ENCODE results near the gene SOX9. TPM values are rescaled to one million over a fixed set of nuclear protein-coding genes. Genes with fewer than 3 reads are reported as not detected.

The SOX9 gene
- total RNA-seq, 1 donor = 6.5 TPM

DNA sequence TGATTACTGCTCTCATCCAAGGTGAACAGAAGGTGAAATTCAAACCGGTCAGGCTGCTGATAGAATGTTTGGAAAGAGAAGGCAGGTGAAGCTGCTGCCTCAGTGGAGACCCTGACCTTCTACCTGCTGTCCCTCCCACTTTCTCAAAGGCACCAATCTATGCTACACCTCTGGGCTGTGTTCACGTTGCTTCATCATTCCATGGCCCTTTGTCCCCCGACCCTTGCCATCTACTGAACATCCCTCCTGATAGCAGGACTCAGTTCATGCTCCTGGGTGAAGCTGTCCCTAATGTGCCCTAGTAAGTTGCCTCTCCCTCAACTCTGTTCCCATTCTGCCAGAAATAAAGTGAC, 44.2 kb upstream of the SOX9 start:
- TF ChIP-seq, protein P1, sequence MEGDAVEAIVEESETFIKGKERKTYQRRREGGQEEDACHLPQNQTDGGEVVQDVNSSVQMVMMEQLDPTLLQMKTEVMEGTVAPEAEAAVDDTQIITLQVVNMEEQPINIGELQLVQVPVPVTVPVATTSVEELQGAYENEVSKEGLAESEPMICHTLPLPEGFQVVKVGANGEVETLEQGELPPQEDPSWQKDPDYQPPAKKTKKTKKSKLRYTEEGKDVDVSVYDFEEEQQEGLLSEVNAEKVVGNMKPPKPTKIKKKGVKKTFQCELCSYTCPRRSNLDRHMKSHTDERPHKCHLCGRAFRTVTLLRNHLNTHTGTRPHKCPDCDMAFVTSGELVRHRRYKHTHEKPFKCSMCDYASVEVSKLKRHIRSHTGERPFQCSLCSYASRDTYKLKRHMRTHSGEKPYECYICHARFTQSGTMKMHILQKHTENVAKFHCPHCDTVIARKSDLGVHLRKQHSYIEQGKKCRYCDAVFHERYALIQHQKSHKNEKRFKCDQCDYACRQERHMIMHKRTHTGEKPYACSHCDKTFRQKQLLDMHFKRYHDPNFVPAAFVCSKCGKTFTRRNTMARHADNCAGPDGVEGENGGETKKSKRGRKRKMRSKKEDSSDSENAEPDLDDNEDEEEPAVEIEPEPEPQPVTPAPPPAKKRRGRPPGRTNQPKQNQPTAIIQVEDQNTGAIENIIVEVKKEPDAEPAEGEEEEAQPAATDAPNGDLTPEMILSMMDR (IDR thresholded peaks at IDR 0.05; ENCODE audit: extremely low read depth, low read depth, low read length) = no peak
- no peak for DNase-seq (ENCODE audit: insufficient read length, low spot score, missing footprints)
- H3K4me3 ChIP-seq (ENCODE audit: insufficient read depth, low read length) = no peak overlapping the region
- H3K27ac ChIP-seq (ENCODE audit: low read depth, low read length) = no peak overlapping the region
- H3K4me2 ChIP-seq (ENCODE audit: insufficient read depth, low read length) = no peak overlapping the region
- no peak overlapping the region for H2AFZ ChIP-seq (ENCODE audit: low read length)
- H3K27me3 ChIP-seq (ENCODE audit: insufficient read depth, low read length) = peaks cover 12% of the 10 kb centered on the region
- no peaks in the 10 kb centered on the region for H3K4me1 ChIP-seq (ENCODE audit: insufficient read depth, low read length)
- H3K36me3 ChIP-seq (ENCODE audit: insufficient read depth, low read length) = no peaks in the 10 kb centered on the region
- no peaks in the 10 kb centered on the region for H4K20me1 ChIP-seq (ENCODE audit: insufficient read depth, low read length)
- no peaks in the 10 kb centered on the region for H3K9me3 ChIP-seq (ENCODE audit: low read depth, low read length)
- no peaks in the 10 kb centered on the region for H3K79me2 ChIP-seq (ENCODE audit: insufficient read depth, low read length)

DNA sequence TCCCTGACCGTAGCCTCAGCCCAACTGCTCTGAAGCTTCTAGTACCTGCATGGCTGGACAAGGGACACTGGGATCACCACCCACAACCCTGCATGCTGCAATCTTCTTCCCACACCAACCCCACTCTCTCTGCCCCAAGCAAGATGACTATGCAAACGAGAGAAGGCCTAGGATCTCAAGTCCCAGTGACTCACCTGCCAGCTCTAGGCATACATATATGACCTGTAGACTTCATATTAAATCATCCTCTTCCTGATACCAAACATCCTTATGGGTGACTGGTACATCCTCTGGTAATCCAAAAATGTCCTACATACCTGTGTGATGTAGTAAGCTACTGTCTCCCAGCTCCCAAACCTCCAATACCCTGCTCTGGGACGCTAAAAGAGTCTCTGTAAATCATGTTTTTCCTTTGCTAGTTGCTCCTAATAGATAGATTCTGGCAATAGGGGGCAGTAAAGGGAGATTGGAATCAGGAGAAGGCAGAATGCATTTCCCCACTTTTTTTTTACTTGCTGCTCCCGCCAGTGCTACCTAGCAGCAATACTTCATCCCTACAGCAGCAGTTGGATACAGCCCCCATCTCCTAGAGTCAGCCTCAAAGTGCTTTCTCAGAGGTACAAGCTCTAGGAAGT, 43.4 kb upstream of the SOX9 start:
- DNase-seq (ENCODE audit: insufficient read length, low spot score, missing footprints) = no peak
- Histone ChIP-seq H3K79me2 (ENCODE audit: insufficient read depth, low read length) (no peaks in the 10 kb centered on the region), H3K9me3 (ENCODE audit: low read depth, low read length) (no peaks in the 10 kb centered on the region), H3K4me1 (ENCODE audit: insufficient read depth, low read length) (no peaks in the 10 kb centered on the region), H3K27ac (ENCODE audit: low read depth, low read length) (no peak overlapping the region), H3K27me3 (ENCODE audit: insufficient read depth, low read length) (peaks cover 11% of the 10 kb centered on the region), H3K36me3 (ENCODE audit: insufficient read depth, low read length) (no peaks in the 10 kb centered on the region), H2AFZ (ENCODE audit: low read length) (no peak overlapping the region), H3K4me2 (ENCODE audit: insufficient read depth, low read length) (no peak overlapping the region), H4K20me1 (ENCODE audit: insufficient read depth, low read length) (no peaks in the 10 kb centered on the region), H3K4me3 (ENCODE audit: insufficient read depth, low read length) (no peak overlapping the region)
- TF ChIP-seq, protein P1 (IDR thresholded peaks at IDR 0.05; ENCODE audit: extremely low read depth, low read depth, low read length) = peak; percentile 34

GRCh38 chr17:72079700-72080099, 41.1 kb upstream of the SOX9 start:
- H3K4me1 ChIP-seq (ENCODE audit: insufficient read depth, low read length) = no peaks in the 10 kb centered on the region
- TF ChIP-seq, protein P1 (IDR thresholded peaks at IDR 0.05; ENCODE audit: extremely low read depth, low read depth, low read length) = no peak
- no peak overlapping the region for H2AFZ ChIP-seq (ENCODE audit: low read length)
- H3K9me3 ChIP-seq (ENCODE audit: low read depth, low read length) = no peaks in the 10 kb centered on the region
- no peaks in the 10 kb centered on the region for H3K36me3 ChIP-seq (ENCODE audit: insufficient read depth, low read length)
- no peak overlapping the region for H3K4me2 ChIP-seq (ENCODE audit: insufficient read depth, low read length)
- peaks cover 12% of the 10 kb centered on the region for H3K27me3 ChIP-seq (ENCODE audit: insufficient read depth, low read length)
- no peaks in the 10 kb centered on the region for H4K20me1 ChIP-seq (ENCODE audit: insufficient read depth, low read length)
- no peak for DNase-seq (ENCODE audit: insufficient read length, low spot score, missing footprints)
- no peaks in the 10 kb centered on the region for H3K79me2 ChIP-seq (ENCODE audit: insufficient read depth, low read length)
- no peak overlapping the region for H3K27ac ChIP-seq (ENCODE audit: low read depth, low read length)
- no peak overlapping the region for H3K4me3 ChIP-seq (ENCODE audit: insufficient read depth, low read length)

DNA sequence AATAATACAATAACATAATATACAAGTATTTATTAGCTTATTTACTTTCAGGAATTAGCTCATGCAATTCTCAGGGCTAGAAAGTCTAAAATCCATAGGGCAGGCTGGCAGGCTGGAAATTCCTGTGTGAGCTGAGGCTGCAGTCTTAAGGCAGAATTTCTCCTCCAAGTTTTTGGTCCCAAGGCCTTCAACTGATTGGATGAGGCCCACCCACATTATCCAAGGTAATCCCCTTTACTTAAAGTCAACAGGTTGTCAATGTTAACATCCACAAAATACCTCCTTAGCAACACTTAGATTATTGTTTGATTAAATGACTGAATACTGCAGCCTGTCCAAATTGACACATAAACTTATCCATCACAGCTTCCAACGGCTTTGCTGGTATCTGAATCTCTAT, 32.9 kb upstream of the SOX9 start:
- Histone ChIP-seq H3K9me3 (ENCODE audit: low read depth, low read length) (no peaks in the 10 kb centered on the region), H3K27ac (ENCODE audit: low read depth, low read length) (no peak overlapping the region), H3K4me1 (ENCODE audit: insufficient read depth, low read length) (no peaks in the 10 kb centered on the region), H4K20me1 (ENCODE audit: insufficient read depth, low read length) (no peaks in the 10 kb centered on the region), H3K36me3 (ENCODE audit: insufficient read depth, low read length) (no peaks in the 10 kb centered on the region), H3K4me3 (ENCODE audit: insufficient read depth, low read length) (no peak overlapping the region), H2AFZ (ENCODE audit: low read length) (no peak overlapping the region), H3K27me3 (ENCODE audit: insufficient read depth, low read length) (peaks cover 39% of the 10 kb centered on the region), H3K79me2 (ENCODE audit: insufficient read depth, low read length) (no peaks in the 10 kb centered on the region), H3K4me2 (ENCODE audit: insufficient read depth, low read length) (no peak overlapping the region)
- DNase-seq (ENCODE audit: insufficient read length, low spot score, missing footprints) = no peak
- TF ChIP-seq, protein P1 (IDR thresholded peaks at IDR 0.05; ENCODE audit: extremely low read depth, low read depth, low read length) = no peak
